Measurements from ENCODE around the gene ABCA3.

ABCA3 gene

GRCh38 chr16:2232094-2232990 is 108.2 kb downstream of the ABCA3 start:
- DNase-seq, result no peak

GRCh38 chr16:2231016-2231931 is 109.3 kb downstream of the ABCA3 start:
- peak; percentile 94 for DNase-seq

- DNase-seq, result peak; percentile 79
Measured at GRCh38 chr16:2230376-2230775, 110.2 kb downstream of the ABCA3 start.

DNA sequence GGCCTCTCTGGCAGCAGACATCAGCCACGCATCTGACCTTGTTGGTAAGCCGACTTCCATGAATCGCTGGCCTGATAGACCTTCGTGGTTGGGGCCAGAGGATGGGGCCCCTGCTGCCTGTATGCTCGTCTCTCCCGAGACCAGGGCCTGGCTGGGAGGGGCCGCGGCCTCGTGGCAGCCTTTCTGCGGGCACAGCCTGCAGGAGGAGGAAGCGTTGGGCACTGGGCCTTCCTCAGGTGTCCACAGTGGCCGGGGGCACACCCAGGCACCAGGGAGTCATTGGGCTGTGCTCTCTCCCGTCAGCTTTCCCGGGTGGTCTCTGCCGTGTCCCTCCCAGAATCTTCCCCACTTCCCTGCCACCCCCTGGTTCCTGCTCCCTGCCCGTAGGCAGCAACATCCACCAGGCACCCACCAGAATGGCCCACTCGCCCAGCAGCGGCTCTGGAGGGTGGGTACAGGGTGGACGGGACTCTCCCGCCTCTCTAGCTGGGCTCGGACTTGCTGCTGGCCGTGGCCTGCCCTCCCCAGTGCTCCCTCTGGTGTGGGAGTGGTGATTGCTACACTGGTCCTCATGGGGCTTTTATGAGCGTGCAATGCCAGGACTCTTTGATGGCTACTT is 110.8 kb downstream of the ABCA3 start:
- no peak for DNase-seq

DNA sequence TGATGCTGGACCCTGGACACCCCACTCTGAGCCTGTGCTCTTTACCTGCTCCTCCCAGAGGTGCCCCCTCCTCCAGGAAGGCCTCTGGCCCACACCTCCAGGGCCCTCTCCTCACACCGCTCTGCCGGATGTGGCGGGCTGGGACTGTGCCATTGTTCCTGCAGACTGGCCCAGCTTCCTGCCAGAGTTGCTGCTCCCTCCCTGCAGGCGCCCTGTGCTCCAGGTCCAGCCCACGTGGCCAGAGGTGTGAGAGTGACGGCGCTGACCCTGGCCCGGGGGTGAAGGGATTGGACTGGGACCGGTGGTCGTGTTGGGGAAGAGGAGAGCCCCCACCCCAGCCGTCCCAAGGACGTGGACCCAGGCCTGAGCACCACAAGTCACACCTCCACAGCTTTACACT is 111.4 kb downstream of the ABCA3 start:
- no peak for DNase-seq

- no peak for DNase-seq
Measured at GRCh38 chr16:2228161-2228824, 112.2 kb downstream of the ABCA3 start.

DNA sequence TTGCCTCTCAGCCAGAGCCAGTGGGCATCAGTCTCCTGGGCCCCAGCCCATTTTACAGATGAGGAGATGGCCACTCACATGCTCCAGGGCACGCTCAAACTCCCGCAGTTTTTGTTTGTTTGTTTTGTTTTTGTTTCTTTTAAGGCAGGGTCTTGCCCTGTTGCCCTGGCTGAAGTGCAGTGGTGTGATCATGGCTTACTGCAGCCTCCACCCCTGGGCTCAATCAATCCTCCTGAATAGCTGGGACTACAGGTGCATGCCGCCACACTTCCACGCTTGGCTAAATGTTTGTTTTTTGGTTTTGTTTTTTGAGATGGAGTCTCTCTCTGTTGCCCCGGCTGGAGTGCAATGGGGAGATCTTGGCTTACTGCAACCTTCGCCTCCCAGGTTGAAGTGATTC is 113.6 kb downstream of the ABCA3 start:
- no peak for DNase-seq

GRCh38 chr16:2226245-2226793 is 114.2 kb downstream of the ABCA3 start:
- peak; percentile 72 for DNase-seq
